ENCODE data around the gene WNK2.
"Not testable (repeated sequence)": the region's sequence is repeated elsewhere in the genome, so short reads cannot be mapped to it uniquely, and the experiment has no call there.

The WNK2 gene

GRCh38 chr9:93307468-93308157, 123.7 kb downstream of the WNK2 start:
- DNase-seq (ENCODE audit: low spot score), result no peak

DNA sequence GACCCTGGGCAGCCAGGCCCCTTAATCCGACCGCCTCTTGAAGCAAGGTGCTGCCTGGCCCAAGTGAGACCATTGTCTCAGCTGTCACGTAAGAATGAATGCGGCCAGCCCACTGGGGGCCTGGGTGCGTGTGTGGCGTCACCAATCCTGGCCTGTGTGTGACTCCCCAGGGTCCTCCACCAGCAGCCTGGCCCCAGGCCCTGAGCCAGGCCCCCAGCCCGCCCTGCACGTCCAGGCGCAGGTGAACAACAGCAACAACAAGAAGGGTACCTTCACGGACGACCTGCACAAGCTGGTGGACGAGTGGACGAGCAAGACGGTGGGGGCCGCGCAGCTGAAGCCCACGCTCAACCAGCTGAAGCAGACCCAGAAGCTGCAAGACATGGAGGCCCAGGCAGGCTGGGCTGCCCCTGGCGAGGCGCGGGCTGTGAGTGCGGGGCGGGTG, 124.2 kb downstream of the WNK2 start:
- no peak for DNase-seq (ENCODE audit: low spot score)

GRCh38 chr9:93308676-93309075, 124.7 kb downstream of the WNK2 start:
- no peak for DNase-seq (ENCODE audit: low spot score)

- DNase-seq (ENCODE audit: low spot score), result no peak
Observed at GRCh38 chr9:93309889-93310425, 126.0 kb downstream of the WNK2 start.

- DNase-seq (ENCODE audit: low spot score), result no peak
Observed at GRCh38 chr9:93315118-93315517, 131.2 kb downstream of the WNK2 start.

DNA sequence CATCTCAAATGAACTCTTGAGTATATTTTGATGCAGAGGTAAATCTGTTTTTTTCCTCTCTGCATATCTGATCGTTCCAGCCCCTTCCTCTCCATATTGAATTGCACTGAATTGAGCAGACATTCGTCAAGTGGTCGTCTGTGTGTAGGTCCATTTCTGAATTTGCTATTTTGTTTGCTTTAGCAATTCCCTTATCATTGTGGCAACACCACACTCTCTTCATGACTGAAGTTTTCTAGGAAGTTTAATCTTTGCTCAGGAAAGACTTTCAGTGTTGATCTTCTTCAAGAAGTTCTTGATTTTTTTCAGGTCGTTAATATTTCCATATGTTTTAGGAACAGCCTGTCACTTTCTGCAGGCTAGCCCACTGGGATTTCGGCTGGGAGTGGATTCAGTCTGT, 132.0 kb downstream of the WNK2 start:
- no peak for DNase-seq (ENCODE audit: low spot score)

GRCh38 chr9:93316726-93317494, 133.0 kb downstream of the WNK2 start:
- DNase-seq (ENCODE audit: low spot score), result no peak

DNA sequence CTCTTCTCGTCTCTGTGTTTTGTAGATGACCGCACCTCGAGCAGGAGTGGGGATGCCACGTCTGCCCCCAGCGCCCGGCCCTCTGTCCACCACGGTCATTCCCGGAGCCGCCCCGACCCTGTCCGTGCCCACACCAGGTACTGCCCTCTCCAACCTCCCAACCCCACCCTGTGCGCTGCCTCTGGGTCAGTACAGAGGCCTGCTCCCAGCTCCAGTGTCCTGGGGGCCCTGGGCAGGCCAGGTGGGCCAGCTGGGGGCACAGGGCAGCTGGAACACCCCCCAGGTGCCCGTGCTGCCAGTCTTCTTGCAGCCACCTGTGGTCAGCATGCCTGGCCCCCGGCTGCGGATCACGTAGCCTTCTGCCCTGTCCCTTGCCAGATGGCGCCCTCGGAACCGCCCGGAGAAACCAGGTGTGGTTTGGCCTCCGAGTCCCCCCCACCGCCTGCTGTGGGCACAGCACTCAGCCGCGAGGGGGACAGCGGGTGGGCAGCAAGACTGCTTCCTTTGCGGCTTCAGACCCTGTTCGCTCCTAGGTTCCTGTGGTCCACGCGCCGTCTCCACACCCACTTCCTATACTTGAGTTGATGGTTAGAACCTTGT, 133.7 kb downstream of the WNK2 start:
- DNase-seq (ENCODE audit: low spot score), result no peak

DNA sequence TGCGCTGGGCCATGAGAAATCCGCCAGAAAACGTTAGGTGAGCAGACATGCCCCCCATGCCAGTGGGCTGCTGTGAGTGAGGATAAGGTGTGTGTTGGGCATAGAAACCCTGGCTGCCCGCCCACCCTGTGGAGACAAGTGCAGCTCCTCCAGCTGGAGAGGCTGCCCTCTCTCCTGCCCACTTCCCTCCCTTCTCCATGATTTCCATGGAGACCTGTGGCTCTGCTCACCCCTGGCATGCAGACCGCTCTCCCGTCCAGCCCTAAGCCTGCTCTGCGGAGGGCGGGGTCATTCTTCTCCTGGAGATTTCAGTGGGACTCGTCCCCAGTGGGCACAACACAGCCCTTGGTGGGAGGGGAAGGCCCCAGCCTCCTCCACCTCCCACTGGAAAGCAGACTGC, 134.5 kb downstream of the WNK2 start:
- no peak for DNase-seq (ENCODE audit: low spot score)

- no peak for DNase-seq (ENCODE audit: low spot score)
Observed at GRCh38 chr9:93319301-93319991, 135.5 kb downstream of the WNK2 start.

DNA sequence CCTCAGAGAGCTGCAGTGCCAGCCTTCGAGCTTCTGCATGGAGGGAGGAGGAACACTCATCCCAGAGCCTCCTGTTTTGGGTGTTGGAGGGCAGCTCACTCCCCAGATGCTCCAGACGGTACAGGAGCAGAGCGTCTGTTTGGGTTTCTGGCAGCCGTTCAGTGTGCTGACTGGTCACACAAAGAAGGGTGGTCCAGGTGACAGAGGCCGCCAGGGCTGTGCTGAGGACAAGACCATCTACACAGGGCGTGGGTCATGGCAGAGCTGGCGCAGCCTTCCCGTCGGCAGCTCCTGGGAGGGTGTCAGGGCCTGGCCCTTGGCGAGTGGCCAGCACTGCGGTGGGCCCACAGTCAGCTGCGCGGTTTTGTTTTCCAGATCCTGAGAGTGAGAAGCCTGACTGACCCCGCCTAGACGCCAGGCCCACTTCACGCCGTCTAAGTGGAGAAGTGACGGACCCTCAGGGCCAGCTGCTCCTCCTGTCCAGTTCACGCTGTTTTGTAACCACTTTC, 136.1 kb downstream of the WNK2 start:
- DNase-seq (ENCODE audit: low spot score), result no peak

- no peak for DNase-seq (ENCODE audit: low spot score)
Observed at GRCh38 chr9:93320591-93321219, 136.8 kb downstream of the WNK2 start.

- DNase-seq (ENCODE audit: low spot score), result no peak
Observed at GRCh38 chr9:93321220-93321610, 137.3 kb downstream of the WNK2 start.

GRCh38 chr9:93323446-93323954, 139.6 kb downstream of the WNK2 start:
- not testable (repeated sequence) for DNase-seq (ENCODE audit: low spot score)

GRCh38 chr9:93324191-93324834, 140.4 kb downstream of the WNK2 start:
- no peak for DNase-seq (ENCODE audit: low spot score)

DNA sequence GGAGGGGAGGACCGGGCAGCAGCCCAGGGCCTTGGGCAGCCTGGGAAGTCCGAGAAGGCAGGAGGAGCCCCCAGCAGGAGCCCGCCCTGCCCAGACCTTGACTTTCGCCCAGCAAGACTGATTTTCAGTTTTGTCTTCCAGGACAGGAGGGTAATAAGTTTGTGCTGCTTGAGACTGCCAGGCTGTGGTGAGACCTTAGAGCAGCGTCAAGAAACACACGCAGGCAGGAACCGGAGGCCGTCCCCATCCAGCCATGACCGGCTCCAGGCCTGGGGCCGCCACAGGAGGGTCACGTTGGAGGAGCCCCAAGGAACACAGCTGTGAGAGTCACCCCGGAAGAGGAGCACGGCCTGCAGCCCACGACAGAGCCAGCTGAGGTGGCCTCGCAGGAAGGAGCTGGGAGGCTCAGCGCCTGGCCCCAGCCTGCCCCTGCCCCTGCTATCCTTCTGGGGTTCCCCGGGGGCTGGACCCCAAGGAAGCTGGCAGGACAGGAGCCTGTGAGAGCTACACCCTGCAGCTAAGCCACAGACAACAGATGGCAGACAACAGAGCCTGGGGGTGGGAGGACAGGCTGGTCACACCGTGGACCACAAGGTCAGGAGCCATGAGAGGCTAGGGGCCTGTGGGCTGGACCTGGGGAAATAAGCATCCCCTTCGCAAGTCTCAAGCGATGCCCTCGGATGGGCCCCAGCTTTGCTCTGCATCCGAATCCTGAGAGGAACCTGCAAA, 141.5 kb downstream of the WNK2 start:
- DNase-seq (ENCODE audit: low spot score), result no peak

- DNase-seq (ENCODE audit: low spot score), result no peak
Observed at GRCh38 chr9:93326056-93326455, 142.1 kb downstream of the WNK2 start.

- DNase-seq (ENCODE audit: low spot score), result no peak
Observed at GRCh38 chr9:93326654-93327053, 142.7 kb downstream of the WNK2 start.

GRCh38 chr9:93329629-93330280, 145.8 kb downstream of the WNK2 start:
- DNase-seq (ENCODE audit: low spot score), result peak; percentile 85

DNA sequence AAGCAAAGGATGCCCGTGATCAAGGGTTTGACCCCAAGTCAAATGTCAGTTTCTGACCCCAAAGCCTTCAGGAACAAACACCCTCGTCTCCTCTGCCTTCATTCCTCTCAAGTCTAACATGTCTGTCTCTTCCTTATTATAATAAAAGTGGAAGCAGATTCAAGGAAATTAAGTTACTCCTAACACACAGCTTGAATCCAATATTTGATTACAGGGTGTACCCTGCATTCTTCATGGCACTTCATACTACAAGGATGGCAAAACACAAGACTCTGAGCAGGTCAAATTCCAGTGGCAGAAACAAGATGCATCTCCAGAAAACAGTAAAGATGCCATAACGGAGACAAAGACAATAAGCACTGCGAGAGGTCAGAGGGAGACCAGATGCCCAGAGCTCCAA, 148.4 kb downstream of the WNK2 start:
- DNase-seq (ENCODE audit: low spot score), result no peak

All from HuH-7 (cell line).